IPS-11a (cell line): Measurements from ENCODE around the gene FHL2.
A peak's percentile ranks its signal among the peaks of the same experiment; 100 is the strongest.
"Not testable (repeated sequence)": the region's sequence is repeated elsewhere in the genome, so short reads cannot be mapped to it uniquely, and the experiment has no call there.

ENCODE experiments used
- H3K4me3 ChIP-seq: one replicate; pipeline ENCODE4 v1.5.1; 2013; ENCODE audit warnings: low read depth, low read length, control low read depth

Gene FHL2

DNA sequence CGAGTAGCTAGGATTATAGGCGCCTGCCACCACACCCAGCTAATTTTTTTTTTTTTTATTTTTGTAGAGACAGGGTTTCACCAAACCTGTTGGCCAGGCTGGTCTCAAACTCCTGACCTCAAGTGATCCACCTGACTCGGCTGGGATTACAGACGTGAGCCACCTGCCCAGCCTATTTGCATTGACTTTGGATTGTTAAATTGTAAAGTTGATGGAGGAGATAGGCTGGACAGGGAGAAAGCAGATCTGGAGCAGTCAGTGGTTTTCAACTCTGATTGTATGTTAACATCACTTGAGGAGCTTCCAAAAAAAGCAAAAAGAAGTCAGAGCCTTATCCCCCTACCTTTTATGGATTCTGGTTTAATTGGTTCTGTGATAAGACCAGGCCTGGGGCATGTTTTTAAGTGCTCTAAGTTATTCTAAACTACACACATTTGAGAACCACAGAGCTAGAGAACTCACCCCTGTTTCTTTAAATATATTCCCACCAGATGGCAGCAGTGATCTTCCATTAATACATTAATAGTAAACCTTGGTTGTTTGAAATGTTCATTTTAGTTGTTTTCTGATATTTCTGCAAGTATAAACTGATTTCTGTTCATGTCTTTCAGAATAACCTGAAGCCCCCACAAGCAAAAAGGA, 54.0 kb downstream of the FHL2 start:
- no peak overlapping the region for H3K4me3 ChIP-seq

DNA sequence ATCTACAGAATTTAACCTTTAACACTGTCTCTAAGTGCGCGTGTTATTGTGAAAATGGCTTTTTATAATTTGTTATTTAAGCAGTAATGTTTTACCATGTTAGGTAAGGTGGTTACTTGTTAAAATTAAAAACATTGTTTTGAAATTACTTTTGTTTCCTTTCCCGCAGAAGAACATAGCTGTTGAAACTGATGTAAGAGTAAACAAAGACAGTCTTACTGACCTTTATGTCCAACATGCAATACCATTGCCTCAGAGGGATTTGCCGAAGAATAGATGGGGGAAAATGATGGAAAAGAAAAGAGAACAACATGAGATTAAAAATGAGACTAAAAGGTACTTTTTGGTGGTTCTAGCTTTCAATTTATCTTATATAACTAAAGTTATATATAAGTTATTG, 59.4 kb downstream of the FHL2 start:
- H3K4me3 ChIP-seq = no peak overlapping the region

DNA sequence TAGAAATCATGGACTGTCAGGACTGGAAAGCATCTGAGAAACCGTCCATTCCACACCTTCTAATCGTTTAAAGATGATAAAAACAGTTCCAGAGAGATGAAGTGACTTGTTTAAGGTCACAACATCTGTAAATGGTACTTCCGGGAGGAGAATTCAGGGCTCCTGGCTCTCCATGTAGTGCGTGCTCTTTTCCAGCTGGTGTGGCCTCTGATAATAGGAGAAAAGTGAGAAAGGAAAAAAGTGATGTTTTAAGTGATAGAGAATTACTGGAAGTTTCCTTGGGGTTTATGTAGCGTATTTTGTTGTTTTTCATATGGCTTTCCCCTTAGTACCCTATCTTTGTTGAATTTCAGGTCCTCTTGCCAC, 60.8 kb downstream of the FHL2 start:
- H3K4me3 ChIP-seq = peak overlapping the region; percentile 97

DNA sequence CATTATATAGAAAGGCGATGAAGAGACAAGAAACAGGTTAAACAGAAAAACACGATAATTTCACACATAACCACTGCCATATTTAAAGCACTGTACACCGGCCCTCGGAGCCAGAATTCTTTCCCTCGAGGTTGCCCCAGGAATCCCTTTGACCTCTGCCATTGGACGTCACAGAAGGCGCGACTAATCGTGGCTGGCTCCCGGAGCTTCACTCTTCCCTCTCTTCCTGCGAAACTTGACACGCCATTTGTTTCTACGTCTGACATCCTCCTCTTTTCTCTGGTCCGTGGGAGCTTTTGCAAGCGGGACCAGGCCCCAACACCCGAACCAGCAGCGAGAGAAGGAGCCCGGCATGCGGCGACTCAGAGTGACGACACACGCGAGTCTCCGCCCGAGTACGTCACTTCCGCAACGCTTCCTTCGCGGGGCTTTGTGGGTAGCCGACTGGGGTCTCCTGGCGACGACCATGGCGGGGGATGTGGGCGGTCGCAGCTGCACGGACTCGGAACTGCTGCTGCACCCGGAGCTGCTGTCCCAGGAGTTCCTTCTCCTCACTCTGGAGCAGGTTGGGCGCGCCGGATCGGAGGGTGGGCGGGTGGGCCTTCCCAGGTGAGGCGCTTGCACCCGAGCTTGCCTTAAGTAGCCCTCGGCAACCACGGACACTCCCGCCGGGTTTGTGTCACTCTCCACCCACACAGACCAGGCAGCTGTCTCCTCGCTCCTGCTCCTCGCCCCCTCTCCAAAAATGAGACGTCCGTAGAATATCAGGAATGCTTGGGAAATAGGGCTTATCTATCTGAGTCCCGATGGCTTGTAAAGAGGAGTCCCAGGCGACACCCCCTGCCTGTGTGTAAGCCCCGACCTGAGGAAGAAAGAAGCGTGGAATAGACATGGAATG, 61.5 kb downstream of the FHL2 start, which contains the start of gene C2orf49:
TSS of gene C2orf49 (plus strand) at position 419 of the 898 bp plus-strand sequence. CDS start at position 467, 48 bp downstream.
- H3K4me3 ChIP-seq = peak within 1 kb of the TSS; percentile 97

DNA sequence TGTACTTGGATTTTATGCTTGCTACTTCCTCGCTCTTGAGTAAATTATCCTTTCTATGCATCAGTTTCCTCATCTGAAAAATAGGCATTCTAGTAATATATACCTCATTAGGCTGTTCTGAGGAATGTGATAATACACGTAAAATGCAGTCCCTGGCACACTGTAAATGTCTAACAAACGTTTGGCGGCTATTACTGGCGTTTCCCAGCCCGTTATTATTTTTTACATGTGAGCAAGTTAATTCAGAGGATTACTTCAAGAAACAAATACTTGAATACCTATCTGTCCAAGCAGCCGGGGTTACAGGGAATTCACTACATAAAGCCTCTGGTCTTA, 62.1 kb downstream of the FHL2 start:
- peak overlapping the region; percentile 97 for H3K4me3 ChIP-seq

DNA sequence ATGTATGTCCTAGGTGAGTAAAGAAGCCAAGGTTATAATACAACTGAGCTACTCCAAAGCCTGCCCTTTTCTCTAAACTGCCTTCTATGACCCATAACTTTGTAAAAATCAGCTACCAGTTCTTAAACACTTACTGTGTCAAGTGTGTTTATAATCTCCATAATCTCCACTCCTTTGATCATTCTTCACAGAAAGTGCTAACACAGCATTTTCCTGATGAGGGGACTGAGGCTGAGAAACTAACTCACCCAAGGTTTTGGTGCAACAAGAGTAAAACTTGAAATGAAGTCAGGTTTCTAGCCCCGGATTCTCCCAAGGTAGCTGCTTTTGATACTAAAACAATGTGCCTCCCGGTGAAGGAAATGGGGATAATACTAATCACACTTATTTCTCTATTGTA, 63.4 kb downstream of the FHL2 start:
- no peak overlapping the region for H3K4me3 ChIP-seq

DNA sequence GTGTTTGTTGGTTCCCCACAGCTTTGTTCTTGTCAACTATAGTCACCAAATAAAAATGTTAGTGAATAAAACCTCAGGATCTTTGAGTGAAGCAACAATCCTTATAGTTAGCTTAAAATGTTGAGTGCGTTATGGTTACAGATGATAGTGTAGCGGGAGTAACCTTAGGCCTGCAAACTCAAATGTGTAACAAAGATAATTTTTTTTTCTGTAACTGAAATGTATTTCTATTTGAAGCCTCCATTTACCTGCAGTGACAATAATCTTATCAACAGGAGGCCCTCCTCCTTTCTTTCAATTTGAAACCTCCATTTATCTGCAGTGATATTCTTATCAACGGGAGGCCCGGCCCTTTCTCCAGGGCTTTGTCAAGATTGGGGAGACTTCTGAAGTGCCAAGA, 64.6 kb downstream of the FHL2 start:
- no peak overlapping the region for H3K4me3 ChIP-seq

DNA sequence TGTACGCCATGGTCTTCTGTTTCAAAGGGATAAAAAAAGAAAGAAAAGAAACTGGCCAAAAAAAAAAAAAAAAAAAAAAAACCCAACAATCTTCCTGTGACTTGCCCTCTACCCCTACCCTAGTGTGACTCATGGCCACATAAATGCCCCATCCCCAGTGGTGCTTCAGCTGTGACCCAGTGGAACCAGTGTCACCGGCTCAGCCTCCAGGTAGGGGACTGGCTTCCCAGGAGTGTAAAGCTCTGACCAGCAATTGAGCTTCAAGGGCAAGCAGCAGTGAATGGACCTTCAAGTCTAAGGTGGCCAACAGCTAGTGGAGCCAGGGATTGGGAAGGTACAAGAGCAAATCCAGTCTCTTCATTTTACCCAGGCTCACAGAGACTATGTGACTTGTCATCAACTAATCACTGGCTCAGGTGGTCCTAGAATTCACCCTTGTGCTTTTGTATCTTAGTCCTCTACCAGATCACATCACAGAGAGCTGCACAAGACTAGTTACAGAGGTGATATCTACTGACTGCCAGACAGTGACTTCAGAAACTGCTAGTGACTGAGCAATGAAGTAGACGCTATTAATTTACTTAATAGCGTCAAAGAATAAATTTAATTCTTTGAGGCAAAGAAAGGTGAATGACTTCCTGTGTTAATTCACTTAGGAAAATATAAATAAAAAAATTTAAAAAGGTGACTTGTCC, 68.0 kb downstream of the FHL2 start:
- H3K4me3 ChIP-seq = no peak overlapping the region

DNA sequence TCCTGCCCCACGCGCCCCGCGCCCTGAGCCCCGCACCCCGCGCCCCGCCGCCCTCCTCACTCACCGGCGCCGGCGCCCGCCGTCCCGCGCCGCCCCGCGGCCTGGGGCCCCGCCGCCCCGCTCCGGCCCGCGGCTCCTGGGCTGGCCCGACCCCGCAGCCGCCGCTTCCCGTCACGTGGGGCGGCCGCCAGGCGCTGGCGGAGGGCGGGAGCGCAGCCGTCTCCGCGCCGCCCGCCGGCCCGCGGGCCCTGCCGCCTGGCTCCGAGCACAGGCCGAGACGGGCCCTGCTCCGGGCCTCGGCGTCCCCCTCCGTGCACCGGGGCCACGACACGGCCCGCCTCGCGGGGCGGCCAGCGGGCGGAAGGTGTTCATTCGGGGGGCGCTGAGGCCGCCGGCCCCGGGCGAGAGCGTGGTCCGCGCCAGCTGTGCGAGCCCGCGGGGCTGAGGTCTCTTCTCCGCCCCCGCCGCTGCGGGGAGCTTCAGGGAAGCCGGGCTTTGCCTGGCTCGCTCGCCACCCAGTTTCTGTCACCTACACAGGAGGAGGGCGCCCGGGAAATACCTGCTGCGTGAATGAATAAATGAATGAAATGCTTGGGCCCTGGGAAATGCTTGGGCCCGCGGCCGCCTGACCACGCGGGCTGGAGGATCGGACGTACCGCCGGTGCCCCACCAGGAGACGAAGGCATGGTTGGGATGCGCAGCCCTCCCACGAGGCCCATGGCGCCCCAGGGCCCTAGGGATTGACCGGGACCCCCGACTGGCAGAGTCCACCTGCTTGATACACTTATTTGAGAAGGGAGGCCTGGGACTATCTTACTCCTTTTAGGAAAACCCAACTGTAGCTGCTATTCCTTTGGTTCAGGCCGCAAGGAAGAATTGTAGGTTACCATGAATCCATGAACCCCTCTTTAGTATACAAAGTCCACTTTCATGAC, 69.0 kb downstream of the FHL2 start, which contains the start of gene TGFBRAP1:
TSS of gene TGFBRAP1 (minus strand) at position 175 of the 935 bp plus-strand sequence. CDS start 21,434 bp downstream, outside the sequence.
- peak within 1 kb of the TSS; percentile 75 for H3K4me3 ChIP-seq

DNA sequence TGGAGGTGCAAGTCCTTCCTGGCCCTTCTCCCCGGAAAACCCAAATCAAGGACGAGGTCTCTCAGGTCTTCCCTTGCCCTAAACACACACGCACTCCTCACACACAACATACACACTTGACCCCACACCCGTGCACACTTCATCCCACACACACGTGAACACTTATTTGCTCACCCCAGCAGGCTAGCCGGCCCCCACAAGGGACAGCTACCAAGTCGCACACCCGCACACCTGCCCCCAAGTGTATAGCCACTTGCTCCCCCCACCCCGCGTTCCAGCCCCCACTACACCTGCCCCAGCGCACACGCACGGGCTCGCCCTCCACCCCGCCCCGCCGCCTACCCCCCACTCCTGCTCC, 69.7 kb downstream of the FHL2 start:
- H3K4me3 ChIP-seq = peak overlapping the region; percentile 75

DNA sequence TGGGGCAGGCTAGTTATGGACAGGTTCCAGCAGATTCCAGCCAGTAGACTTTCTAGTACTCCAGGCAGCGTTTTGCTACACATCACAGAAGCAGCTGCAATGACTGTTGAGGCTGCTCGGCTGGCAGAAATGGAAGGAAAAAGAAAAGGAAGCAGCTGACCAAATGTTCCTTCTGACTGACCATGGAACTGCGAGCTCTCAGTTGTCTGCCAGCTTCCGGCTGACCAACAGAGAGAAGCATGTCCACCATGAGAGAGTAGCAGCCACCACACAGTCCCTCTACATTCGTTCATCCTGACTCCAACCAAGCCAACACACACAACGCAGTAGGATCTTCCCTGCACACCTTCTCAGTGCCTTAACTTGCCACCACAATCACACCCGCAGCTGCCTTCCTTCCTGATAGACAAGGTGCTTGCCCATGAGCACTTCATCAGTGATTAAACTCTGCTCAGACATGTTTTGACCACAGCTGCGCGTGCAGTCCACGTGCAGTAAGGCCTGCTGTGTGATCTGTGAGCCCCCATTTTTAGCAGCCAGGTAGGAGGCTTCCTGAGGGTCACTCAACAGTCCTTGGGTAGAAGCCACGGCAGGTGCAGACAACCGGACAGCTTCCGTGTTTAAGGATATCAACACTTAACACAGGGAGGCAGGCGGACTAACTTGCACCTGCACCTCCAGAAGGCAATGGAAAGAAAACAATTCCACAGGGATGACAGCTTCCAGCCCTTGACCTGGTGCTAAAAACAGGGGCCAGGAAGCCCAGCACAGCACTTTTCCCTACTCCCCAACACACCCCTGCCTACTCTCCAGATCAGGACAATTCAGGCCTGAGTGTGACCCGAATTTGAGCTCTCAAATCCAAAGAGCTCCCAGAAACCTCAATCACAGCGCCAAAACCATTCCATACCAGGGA, 70.3 kb downstream of the FHL2 start:
- peak overlapping the region; percentile 75 for H3K4me3 ChIP-seq

DNA sequence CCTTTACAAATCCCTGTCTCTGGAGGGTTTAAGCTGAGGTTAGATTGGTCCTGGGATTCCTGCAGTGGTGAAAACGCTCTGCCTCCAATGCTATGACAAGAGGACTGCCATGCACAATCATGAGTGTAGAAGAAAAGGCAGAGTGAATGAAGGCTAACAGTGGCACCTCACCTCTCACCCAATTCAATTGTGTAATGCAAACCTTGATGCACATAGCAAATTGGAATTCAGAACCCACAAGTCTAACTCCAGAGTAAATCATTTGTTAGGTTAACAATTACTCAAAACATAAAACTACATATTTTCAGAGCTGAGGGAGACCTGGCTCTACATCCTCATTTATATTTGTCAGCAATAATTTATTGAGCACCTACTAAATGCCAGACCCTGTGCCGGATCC, 71.2 kb downstream of the FHL2 start:
- no peak overlapping the region for H3K4me3 ChIP-seq

DNA sequence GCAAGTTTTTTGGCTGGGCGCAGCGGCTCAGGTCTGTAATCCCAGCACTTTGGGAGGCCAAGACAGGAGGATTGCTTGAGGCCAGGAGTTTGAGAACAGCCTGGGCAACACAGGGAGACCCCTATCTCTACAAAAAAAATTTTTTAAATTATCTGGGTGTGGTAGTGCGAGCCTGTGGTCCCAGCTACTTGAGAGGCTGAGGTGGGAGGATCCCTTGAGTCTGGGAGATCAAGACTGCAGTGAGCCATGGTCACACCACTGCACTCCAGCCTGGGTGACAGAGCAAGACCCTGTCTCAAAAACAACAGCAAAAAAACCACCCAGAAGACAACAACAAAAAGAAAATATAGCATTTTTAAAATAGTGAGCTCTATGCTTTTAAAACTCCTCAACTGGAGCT, 71.6 kb downstream of the FHL2 start:
- not testable (repeated sequence) for H3K4me3 ChIP-seq

DNA sequence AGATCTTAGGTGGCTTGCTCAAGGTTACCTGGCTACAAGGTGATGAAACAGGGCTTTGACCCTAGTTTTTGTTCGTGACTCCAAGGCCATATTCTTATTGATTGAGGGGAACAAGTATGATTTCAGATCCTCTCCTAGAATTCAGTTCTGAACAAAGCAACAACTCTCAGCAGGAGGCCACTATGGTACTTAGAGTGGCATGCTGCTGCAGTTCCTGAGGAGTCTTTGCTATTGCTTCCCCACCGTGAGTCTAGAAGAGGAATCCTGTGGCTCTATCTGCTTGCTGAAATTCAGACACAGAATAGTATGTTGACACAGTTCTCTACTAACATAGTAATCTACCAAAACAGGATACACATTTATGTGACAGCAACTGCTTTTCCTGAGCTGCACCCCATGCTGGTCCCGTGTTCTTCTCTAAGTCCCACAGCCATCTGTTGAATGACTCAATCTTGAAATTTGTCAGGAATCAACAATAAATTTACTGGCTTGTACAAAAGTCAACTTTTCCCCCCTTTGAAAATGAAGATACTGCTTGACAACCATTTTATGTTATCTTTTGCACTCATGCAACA, 73.4 kb downstream of the FHL2 start:
- H3K4me3 ChIP-seq = no peak overlapping the region

DNA sequence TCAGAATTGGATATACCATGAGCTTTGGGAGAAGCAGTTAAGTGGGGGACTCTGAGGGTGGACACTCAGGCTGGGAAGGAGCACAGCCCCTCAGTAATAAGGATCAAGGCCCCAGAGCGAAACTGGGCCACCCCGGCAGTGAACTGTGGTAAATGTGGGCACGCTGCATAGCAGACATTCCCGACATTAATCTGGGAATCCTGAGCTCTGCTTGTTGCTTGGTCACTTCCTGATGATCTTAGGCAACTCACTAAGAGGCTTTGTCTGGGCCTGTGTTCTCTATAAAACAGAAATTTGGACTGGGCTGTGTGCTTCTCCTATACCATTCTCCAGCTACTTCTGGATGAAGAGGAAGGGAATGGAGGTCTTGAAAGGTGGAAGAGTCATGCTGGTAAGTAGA, 74.1 kb downstream of the FHL2 start:
- no peak overlapping the region for H3K4me3 ChIP-seq

DNA sequence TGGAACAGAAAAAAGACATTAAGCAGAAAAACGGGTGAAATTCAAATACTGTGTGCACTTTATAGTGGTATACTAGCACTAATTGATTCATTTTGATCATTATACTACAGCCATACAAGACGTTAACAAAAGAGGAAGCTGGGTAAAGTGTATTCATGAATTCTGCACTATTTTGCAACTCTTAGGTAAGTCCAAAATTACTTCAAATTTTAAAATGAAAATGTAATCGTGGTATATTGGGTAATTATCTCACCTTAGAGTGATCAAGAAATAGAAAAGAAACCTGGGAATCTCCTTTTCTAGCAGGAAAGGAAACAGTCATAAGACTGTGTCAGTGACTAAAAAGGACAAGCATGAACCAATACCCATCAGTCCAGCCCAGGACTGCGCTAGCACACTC, 74.8 kb downstream of the FHL2 start:
- no peak overlapping the region for H3K4me3 ChIP-seq

DNA sequence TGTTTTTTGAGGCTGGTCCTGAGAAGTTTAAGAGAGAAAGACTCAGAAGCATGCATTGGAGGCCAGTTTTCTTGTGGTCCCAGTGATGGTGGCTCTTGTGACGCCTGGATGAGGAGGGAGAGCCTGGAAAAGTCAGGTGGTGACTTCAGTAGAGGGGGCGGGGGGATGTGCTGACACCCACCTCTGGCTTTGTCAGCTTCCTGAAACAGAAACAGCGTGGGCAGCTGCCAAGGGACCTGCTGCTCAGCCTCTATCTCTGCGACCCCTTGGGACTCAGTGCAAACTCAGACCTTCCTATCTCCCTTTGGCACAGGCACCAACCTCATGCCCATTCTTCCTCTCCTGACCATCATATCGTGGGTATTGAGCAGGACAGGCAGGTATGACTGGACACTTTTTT, 75.7 kb downstream of the FHL2 start:
- no peak overlapping the region for H3K4me3 ChIP-seq

DNA sequence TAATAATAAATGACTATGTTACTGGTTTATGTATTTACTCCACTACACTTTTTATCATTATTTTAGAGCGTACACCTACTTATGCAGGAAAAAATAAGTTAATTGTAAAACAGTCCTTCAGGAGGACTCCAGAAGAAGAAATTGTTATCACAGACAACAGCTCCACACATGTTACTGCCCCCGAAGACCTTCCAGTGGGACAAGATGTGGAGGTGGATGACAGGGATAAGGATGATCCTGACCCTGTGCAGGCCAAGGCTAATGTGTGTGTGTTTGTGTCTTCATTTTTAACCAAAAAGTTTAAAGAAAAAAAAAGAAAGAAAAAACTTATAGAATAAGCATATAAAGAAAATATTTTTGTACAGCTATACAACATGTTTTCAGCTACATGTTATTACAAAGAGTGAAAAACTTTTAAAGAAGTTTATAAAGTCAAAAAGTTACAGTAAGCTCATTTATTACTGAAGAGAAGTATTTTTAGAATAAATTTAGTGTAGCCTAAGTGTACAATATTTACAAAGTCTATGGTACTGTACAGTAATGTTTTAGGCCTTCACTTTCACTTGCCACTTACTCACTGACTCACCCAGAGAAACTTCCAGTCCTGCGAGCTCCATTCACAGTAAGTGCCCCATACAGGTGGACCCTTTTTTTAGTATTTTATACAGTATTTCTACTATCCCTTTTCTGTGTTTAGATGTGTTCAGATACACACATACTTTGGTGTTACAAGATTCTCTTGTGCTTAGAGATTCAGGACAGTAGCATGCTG, 76.8 kb downstream of the FHL2 start:
- no peak overlapping the region for H3K4me3 ChIP-seq
